Measurements from ENCODE around the gene ERVK3-1. TPM values are rescaled to one million over a fixed set of nuclear protein-coding genes. Genes with fewer than 3 reads are reported as not detected.
"Not testable (repeated sequence)": the region's sequence is repeated elsewhere in the genome, so short reads cannot be mapped to it uniquely, and the experiment has no call there.

ERVK3-1 gene
- 10 to 100 TPM; 56.3 to 87.2 (median 64.5) TPM for total RNA-seq

DNA sequence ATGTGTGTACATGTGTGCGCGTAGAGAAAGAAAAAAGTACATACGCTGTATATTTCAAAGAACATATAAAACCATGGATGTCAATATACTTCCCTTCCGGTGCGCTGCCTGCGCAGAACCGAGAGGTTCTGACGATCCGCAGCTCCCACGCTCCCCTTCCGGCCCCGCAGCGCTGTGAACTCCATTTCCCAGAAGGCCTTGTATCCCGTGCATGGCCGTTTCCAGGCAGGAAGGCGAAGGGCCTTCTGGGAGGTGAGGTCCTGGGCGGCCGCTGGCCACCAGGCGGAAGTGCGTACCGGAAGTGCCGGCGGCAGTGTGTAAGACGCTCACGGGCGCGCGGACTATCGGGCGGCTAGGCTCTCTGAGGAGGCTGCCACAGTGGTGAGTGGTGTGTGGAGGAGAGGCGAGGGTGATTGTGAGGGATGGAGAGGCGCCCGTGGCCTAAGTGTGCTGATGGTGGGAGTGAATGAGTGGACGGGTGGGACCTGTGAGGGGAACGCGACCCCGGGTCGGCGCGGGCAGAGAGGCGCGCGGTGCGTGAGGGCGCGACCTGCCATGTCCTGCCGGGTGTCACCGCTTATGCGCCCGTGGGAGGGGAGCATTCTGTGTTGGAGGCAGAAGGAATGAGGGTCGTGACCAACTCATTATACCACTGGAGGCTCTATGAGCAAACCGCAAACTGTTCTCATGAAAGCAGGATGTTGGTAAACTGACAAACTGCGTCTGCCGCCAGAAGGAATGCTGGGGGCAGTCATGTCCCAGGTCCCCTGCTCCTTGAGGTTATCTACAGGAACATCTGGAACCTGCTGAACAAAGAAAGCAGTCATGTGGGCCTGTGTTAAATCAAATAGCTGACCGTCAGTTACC is at the start of gene ERVK3-1:
Gene ERVK3-1, plus strand, starts transcription at position 313 of the 867 bp plus-strand sequence. CDS start 6,792 bp downstream, outside the sequence.
- Histone ChIP-seq H3K9me3 (no peaks in the 10 kb centered on the region), H3K4me3 (replicated peaks in 1 of 3) (peak within 1 kb of the TSS; percentile 44 to 88 (median 46)), H3K27ac (peak within 1 kb of the TSS; percentile 36 to 76 (median 72)), H3K36me3 (peaks cover 8 to 13% of the 10 kb centered on the region in 2 donors), H3K4me1 (peaks cover 5 to 13% of the 10 kb centered on the region in 2 donors), H3K27me3 (no peaks in the 10 kb centered on the region)
- intact Hi-C loops (cut with DNase I): loop anchor here (10.0 kb wide), 1 partner anchor 80 kb away; the partner anchor contains the start of gene ZNF544
- DNase-seq: peak; percentile 96 to 97
- 1% methylated on average over 38 to 54 of the region's 55 CpGs for WGBS, 2 donors
- peak in 1 of 2 donors; percentile 86 for TF ChIP-seq POLR2A (IDR thresholded peaks at IDR 0.05)
- TF ChIP-seq, protein P1, sequence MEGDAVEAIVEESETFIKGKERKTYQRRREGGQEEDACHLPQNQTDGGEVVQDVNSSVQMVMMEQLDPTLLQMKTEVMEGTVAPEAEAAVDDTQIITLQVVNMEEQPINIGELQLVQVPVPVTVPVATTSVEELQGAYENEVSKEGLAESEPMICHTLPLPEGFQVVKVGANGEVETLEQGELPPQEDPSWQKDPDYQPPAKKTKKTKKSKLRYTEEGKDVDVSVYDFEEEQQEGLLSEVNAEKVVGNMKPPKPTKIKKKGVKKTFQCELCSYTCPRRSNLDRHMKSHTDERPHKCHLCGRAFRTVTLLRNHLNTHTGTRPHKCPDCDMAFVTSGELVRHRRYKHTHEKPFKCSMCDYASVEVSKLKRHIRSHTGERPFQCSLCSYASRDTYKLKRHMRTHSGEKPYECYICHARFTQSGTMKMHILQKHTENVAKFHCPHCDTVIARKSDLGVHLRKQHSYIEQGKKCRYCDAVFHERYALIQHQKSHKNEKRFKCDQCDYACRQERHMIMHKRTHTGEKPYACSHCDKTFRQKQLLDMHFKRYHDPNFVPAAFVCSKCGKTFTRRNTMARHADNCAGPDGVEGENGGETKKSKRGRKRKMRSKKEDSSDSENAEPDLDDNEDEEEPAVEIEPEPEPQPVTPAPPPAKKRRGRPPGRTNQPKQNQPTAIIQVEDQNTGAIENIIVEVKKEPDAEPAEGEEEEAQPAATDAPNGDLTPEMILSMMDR (IDR thresholded peaks at IDR 0.05): peak in 4 of 6 experiments; percentile 35 to 48 (median 45)

- intact Hi-C loops (cut with DNase I); H3K27ac ChIP-seq; DNase-seq; H3K4me3 ChIP-seq (replicated peaks in 1 of 3); H3K4me1 ChIP-seq; H3K27me3 ChIP-seq: not testable (repeated sequence)
- peaks cover 24% of the 10 kb centered on the region for H3K9me3 ChIP-seq
- WGBS, 2 donors: 70 to 97% methylated on average over 3 to 4 of the region's 4 CpGs
- peaks cover 72 to 87% of the 10 kb centered on the region in 2 donors for H3K36me3 ChIP-seq
These were observed 46.9 kb upstream of the ERVK3-1 start for GRCh38 chr19:58258259-58258658.

GRCh38 chr19:58261600-58261967 is 43.6 kb upstream of the ERVK3-1 start:
- no peaks in the 10 kb centered on the region for H3K4me1 ChIP-seq
- DNase-seq: no peak
- H3K36me3 ChIP-seq: peaks cover 41 to 60% of the 10 kb centered on the region in 2 donors
- no peaks in the 10 kb centered on the region for H3K27me3 ChIP-seq
- TF ChIP-seq, protein P1 (IDR thresholded peaks at IDR 0.05): no peak
- TF ChIP-seq POLR2A (IDR thresholded peaks at IDR 0.05): no peak
- WGBS, 2 donors: 93 to 97% methylated on average over 3 of the region's 3 CpGs
- H3K4me3 ChIP-seq (replicated peaks in 1 of 3): no peak overlapping the region
- H3K27ac ChIP-seq: no peak overlapping the region
- peaks cover 29% of the 10 kb centered on the region for H3K9me3 ChIP-seq
- intact Hi-C loops (cut with DNase I): loop anchor here (5.0 kb wide), 2 partner anchors 54 to 134 kb away; no protein-coding TSS in a partner anchor

- no peak overlapping the region for H3K4me3 ChIP-seq (replicated peaks in 1 of 3)
- peaks cover 35 to 53% of the 10 kb centered on the region in 2 donors for H3K36me3 ChIP-seq
- no peak for DNase-seq
- intact Hi-C loops (cut with DNase I): loop anchor here (5.0 kb wide), 2 partner anchors 55 to 135 kb away; no protein-coding TSS in a partner anchor
- H3K27ac ChIP-seq: no peak overlapping the region
- H3K27me3 ChIP-seq: no peaks in the 10 kb centered on the region
- no peaks in the 10 kb centered on the region for H3K4me1 ChIP-seq
- TF ChIP-seq POLR2A (IDR thresholded peaks at IDR 0.05): no peak
- TF ChIP-seq, protein P1 (IDR thresholded peaks at IDR 0.05): no peak
- 94% methylated on average over 19 of the region's 19 CpGs for WGBS, 2 donors
- H3K9me3 ChIP-seq: peaks cover 29% of the 10 kb centered on the region
These were observed 42.9 kb upstream of the ERVK3-1 start for GRCh38 chr19:58261968-58262921.

GRCh38 chr19:58262922-58263296 is 42.3 kb upstream of the ERVK3-1 start:
- no peaks in the 10 kb centered on the region for H3K4me1 ChIP-seq
- H3K9me3 ChIP-seq: peaks cover 29% of the 10 kb centered on the region
- no peak overlapping the region for H3K4me3 ChIP-seq (replicated peaks in 1 of 3)
- H3K36me3 ChIP-seq: peaks cover 29 to 46% of the 10 kb centered on the region in 2 donors
- H3K27me3 ChIP-seq: no peaks in the 10 kb centered on the region
- WGBS, 2 donors: 98 to 99% methylated on average over 7 of the region's 7 CpGs
- intact Hi-C loops (cut with DNase I): loop anchor here (5.0 kb wide), 2 partner anchors 56 to 136 kb away; no protein-coding TSS in a partner anchor
- TF ChIP-seq POLR2A (IDR thresholded peaks at IDR 0.05): no peak
- TF ChIP-seq, protein P1 (IDR thresholded peaks at IDR 0.05): no peak
- H3K27ac ChIP-seq: no peak overlapping the region
- no peak for DNase-seq
